ACC112 (cell line): Measurements from ENCODE around the gene OSBPL8.

Experiments used
- H2AFZ ChIP-seq: fragments of 200-600 bp; sonication (generic); one replicate; pipeline ENCODE4 v1.6.0; 2017; ENCODE audit warnings: antibody characterized with exemption, low read length; ENCODE audit not compliant: unreplicated experiment
- H3K27ac ChIP-seq: fragments of 200-600 bp; sonication (generic); 2 replicates; pipeline ENCODE4 v1.5.1; 2014; ENCODE audit warnings: low read depth, mild to moderate bottlenecking, antibody characterized with exemption, low read length, moderate library complexity
- H3K27me3 ChIP-seq: fragments of 200-600 bp; sonication (generic); 2 replicates; pipeline ENCODE4 v1.6.1; 2014; ENCODE audit warnings: mild to moderate bottlenecking, antibody characterized with exemption, low read length, moderate library complexity, mixed read lengths; ENCODE audit not compliant: insufficient read depth
- H3K36me3 ChIP-seq: fragments of 200-600 bp; sonication (generic); 2 replicates; pipeline ENCODE4 v1.6.1; 2016; ENCODE audit warnings: mild to moderate bottlenecking, antibody characterized with exemption, low read length, moderate library complexity, mixed read lengths; ENCODE audit not compliant: insufficient read depth
- H3K4me1 ChIP-seq: fragments of 200-600 bp; sonication (generic); one replicate; pipeline ENCODE4 v1.6.1; 2016; ENCODE audit warnings: low read length, mixed read lengths; ENCODE audit not compliant: insufficient read depth, unreplicated experiment, control insufficient read depth
- H3K4me3 ChIP-seq: fragments of 200-600 bp; sonication (generic); 2 replicates; pipeline ENCODE4 v1.5.1; 2014; ENCODE audit warnings: mild to moderate bottlenecking, low read depth, low read length
- H3K79me2 ChIP-seq: fragments of 200-600 bp; sonication (generic); one replicate; pipeline ENCODE4 v1.6.0; 2016; ENCODE audit warnings: low read length; ENCODE audit not compliant: control insufficient read depth, unreplicated experiment, insufficient read depth

Gene OSBPL8

DNA sequence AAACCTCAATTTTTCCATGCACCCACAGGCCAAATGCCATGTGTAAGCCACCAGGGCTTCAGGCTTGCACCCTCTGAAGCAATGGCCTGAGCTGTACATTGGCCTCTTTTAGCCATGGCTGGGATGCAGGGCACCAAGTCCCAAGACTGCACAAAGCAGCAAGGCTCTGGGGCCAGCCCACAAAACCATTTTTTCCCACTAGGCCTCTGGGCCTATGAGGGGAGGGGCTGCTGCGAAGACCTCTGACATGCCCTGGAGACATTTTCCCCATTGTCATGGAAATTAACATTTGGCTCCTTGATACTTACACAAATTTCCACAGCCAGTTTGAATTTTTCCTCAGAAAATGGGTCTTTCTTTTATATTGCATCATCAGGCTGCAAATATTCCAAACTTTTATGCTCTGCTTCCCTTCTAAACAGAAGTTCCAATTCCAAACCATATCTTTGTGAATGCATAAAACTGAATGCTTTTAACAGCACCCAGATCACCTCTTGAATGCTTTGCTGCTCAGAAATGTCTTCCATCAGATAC lies 14.3 kb upstream of the OSBPL8 start:
- H3K4me3 ChIP-seq = no peak overlapping the region
- no peaks in the 10 kb centered on the region for H3K79me2 ChIP-seq
- no peaks in the 10 kb centered on the region for H3K36me3 ChIP-seq
- no peak overlapping the region for H3K27ac ChIP-seq
- no peak overlapping the region for H2AFZ ChIP-seq
- H3K4me1 ChIP-seq = no peaks in the 10 kb centered on the region
- H3K27me3 ChIP-seq = no peaks in the 10 kb centered on the region

DNA sequence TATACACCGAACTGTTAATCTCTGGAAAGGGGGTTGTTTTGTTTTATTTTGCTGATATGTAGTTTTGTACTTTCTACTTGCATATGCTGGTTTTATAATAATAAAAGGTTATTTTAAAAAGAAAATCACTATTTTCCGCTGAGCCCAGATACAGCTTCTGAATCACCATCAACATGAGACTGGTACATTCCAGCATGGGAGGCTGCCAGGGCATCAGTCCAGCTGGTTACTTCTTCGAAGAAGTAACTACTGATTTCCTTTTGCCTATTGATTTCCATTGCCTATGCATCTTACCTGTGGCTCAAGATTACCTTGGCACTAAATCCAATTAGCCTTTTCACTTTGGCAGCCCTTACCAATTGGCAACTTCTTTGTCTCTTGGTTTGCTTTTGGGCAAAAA lies 11.7 kb upstream of the OSBPL8 start:
- Histone ChIP-seq H3K36me3 (no peaks in the 10 kb centered on the region), H3K27ac (no peak overlapping the region), H2AFZ (no peak overlapping the region), H3K27me3 (no peaks in the 10 kb centered on the region), H3K79me2 (no peaks in the 10 kb centered on the region), H3K4me3 (no peak overlapping the region), H3K4me1 (no peaks in the 10 kb centered on the region)

- Histone ChIP-seq H3K27ac (no peak overlapping the region), H3K4me3 (no peak overlapping the region), H3K36me3 (no peaks in the 10 kb centered on the region), H2AFZ (peak overlapping the region; percentile 30), H3K27me3 (no peaks in the 10 kb centered on the region), H3K4me1 (no peaks in the 10 kb centered on the region), H3K79me2 (no peaks in the 10 kb centered on the region)
Measured at GRCh38 chr12:76569685-76570604, 10.4 kb upstream of the OSBPL8 start.

- H3K4me3 ChIP-seq = no peak overlapping the region
- no peaks in the 10 kb centered on the region for H3K4me1 ChIP-seq
- no peak overlapping the region for H2AFZ ChIP-seq
- no peaks in the 10 kb centered on the region for H3K36me3 ChIP-seq
- no peak overlapping the region for H3K27ac ChIP-seq
- H3K79me2 ChIP-seq = no peaks in the 10 kb centered on the region
- H3K27me3 ChIP-seq = no peaks in the 10 kb centered on the region
Measured at GRCh38 chr12:76568888-76569551, 9.4 kb upstream of the OSBPL8 start.

DNA sequence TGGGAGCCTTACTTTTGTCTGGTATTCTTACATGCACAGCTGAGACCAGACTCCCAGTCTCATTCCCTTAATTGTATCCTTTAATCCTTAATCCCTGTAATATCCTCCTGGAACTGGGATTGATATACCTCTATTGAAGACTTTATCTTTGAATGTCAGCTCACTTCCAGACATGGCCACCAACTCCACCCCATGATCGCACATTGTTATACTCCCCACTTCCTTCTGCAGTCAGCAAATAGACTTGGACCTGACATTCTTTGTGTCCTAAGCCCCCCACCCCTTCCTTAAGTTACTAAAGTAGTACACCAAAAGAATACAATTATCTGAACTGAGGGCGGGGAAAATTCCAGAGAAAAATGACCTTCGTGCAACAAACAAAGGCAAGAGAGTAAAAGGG lies 8.6 kb upstream of the OSBPL8 start:
- no peaks in the 10 kb centered on the region for H3K79me2 ChIP-seq
- H3K36me3 ChIP-seq = no peaks in the 10 kb centered on the region
- no peaks in the 10 kb centered on the region for H3K27me3 ChIP-seq
- H2AFZ ChIP-seq = no peak overlapping the region
- no peak overlapping the region for H3K27ac ChIP-seq
- H3K4me1 ChIP-seq = no peaks in the 10 kb centered on the region
- no peak overlapping the region for H3K4me3 ChIP-seq

DNA sequence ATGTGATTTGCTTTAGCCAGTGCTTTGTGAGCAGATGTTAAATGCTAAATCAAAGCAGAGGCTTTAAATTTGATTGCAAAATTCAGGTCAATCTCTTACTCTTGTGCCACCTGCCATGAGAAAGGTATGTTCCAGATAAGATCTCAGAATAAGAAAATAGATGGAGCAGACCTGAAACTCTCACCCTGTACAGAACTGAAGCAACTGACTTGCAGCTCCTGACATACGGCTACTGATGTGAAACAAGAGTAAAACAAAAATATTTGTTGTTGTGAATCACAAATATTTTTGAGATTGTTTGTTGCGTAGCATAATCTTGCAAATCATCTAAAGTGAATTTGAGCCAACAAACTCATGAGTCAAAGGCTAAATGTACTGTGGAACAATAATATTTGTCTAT lies 3.5 kb upstream of the OSBPL8 start:
- peaks cover 5% of the 10 kb centered on the region for H3K4me1 ChIP-seq
- no peak overlapping the region for H3K27ac ChIP-seq
- H3K79me2 ChIP-seq = peaks cover 13% of the 10 kb centered on the region
- no peak overlapping the region for H3K4me3 ChIP-seq
- H2AFZ ChIP-seq = no peak overlapping the region
- no peaks in the 10 kb centered on the region for H3K27me3 ChIP-seq
- H3K36me3 ChIP-seq = no peaks in the 10 kb centered on the region

DNA sequence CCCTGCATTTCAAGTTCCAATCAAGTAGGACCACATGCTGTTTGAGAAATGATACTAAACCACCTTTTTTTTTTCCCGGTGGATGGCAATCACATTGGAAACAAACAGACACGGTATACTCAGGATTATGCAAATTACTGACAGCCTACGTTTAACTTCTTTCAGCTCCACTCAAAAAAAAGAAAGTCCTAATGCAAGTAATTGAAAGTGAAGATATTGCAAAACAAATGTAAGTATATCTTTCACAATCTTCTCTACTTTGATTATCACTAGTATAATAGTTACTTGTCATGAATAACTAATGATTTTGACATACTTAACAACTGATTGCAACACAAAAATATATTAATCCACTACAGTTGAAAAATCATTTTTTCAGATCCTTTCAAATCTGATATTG lies 2.6 kb upstream of the OSBPL8 start:
- Histone ChIP-seq H3K79me2 (peaks cover 22% of the 10 kb centered on the region), H3K4me1 (peaks cover 10% of the 10 kb centered on the region), H2AFZ (peak overlapping the region; percentile 23)

GRCh38 chr12:76560086-76560491 lies 518 bp upstream of the OSBPL8 start:
- Histone ChIP-seq H2AFZ (peak overlapping the region; percentile 81), H3K36me3 (no peaks in the 10 kb centered on the region), H3K79me2 (peaks cover 42% of the 10 kb centered on the region), H3K27ac (peak overlapping the region; percentile 76), H3K4me1 (peaks cover 22% of the 10 kb centered on the region), H3K4me3 (peak overlapping the region; percentile 89), H3K27me3 (no peaks in the 10 kb centered on the region)

More for the DNA sequence above, 2.6 kb upstream of the OSBPL8 start:
- Histone ChIP-seq H3K36me3 (no peaks in the 10 kb centered on the region), H3K27me3 (no peaks in the 10 kb centered on the region), H3K27ac (no peak overlapping the region), H3K4me3 (peak overlapping the region; percentile 38)

- Histone ChIP-seq H3K27me3 (no peaks in the 10 kb centered on the region), H3K27ac (peak overlapping the region; percentile 76), H3K79me2 (peaks cover 54% of the 10 kb centered on the region), H3K4me1 (peaks cover 33% of the 10 kb centered on the region), H3K4me3 (peak overlapping the region; percentile 89), H2AFZ (peak overlapping the region; percentile 91), H3K36me3 (no peaks in the 10 kb centered on the region)
Measured at GRCh38 chr12:76558684-76559399, 729 bp downstream of the OSBPL8 start.

GRCh38 chr12:76556368-76556767 lies 3.2 kb downstream of the OSBPL8 start:
- Histone ChIP-seq H3K4me3 (no peak overlapping the region), H3K27me3 (no peaks in the 10 kb centered on the region), H3K4me1 (peaks cover 35% of the 10 kb centered on the region), H3K79me2 (peaks cover 78% of the 10 kb centered on the region), H2AFZ (no peak overlapping the region), H3K27ac (no peak overlapping the region), H3K36me3 (no peaks in the 10 kb centered on the region)
